Naive thymus-derived CD4-positive, alpha-beta T cell (primary cell): ENCODE measurements around the gene OLR1. TPM values are rescaled to one million over a fixed set of nuclear protein-coding genes. Genes with fewer than 3 reads are reported as not detected.

Source experiments
- ATAC-seq: fragments of 150-1000 bp; cut with Tn5 transposase; 2 replicates; pipeline ENCODE4 v1.10.0; 2021; ENCODE audit warnings: mild to moderate bottlenecking, moderate library complexity
- CTCF ChIA-PET: fragments of 350-600 bp; sonication (Branson Sonifier 250); formaldehyde crosslinking; loops from one replicate; lab custom pipeline; 2021; ENCODE audit warnings: antibody characterized with exemption; lab: Charles Lee
- POLR2A ChIA-PET: fragments of 350-600 bp; sonication (Branson Sonifier 250); formaldehyde crosslinking; loops from one replicate; lab custom pipeline; 2021; ENCODE audit warnings: antibody characterized with exemption, inconsistent platforms; lab: Charles Lee
- DNase-seq, 9 donors: peaks; one replicate each; pipeline versions ENCODE4 v3.0.0 to v3.0.0-alpha.2; 2020 to 2022; ENCODE audit warnings: mixed read lengths in 1 of 9
- H3K27ac ChIP-seq: one replicate; pipeline ENCODE4 v1.7.0; 2013; ENCODE audit warnings: mild to moderate bottlenecking, low read depth, low read length, moderate library complexity
- H3K27me3 ChIP-seq, 2 donors: one replicate each; pipeline ENCODE4 v1.7.0; 2013; ENCODE audit warnings: low read length in 2 of 2, mild to moderate bottlenecking in 2 of 2, moderate library complexity in 2 of 2; ENCODE audit not compliant: control insufficient read depth in 2 of 2, insufficient read depth in 2 of 2
- H3K36me3 ChIP-seq, 3 experiments: 1 replicate in 2 of 3; 2 replicates in 1 of 3; pipeline ENCODE4 v1.7.0; 2013; ENCODE audit warnings: low read length in 3 of 3, mild to moderate bottlenecking in 3 of 3, moderate library complexity in 1 of 3; ENCODE audit not compliant: insufficient read depth in 3 of 3, control insufficient read depth in 2 of 3
- H3K4me1 ChIP-seq, 2 donors: one replicate each; pipeline ENCODE4 v1.7.0; 2013; ENCODE audit warnings: low read length in 2 of 2, mild to moderate bottlenecking in 2 of 2, moderate library complexity in 1 of 2; ENCODE audit not compliant: control insufficient read depth in 2 of 2, insufficient read depth in 2 of 2
- H3K4me3 ChIP-seq: 2 replicates; pipeline ENCODE4 v1.7.0; 2013; ENCODE audit warnings: mild to moderate bottlenecking, low read length
- H3K9me3 ChIP-seq, 3 experiments: 1 replicate in 2 of 3; 2 replicates in 1 of 3; pipeline ENCODE4 v1.7.0; 2013; ENCODE audit warnings: low read length in 3 of 3; ENCODE audit not compliant: control insufficient read depth in 2 of 3
- H3K27ac Mint-ChIP-seq, 9 donors: one replicate each; pipeline ENCODE4 v1.8.0; 2020 to 2022; ENCODE audit warnings: mixed read lengths in 9 of 9, mild to moderate bottlenecking in 8 of 9, moderate library complexity in 5 of 9, inconsistent platforms in 2 of 9
- H3K27me3 Mint-ChIP-seq, 5 donors: one replicate each; pipeline ENCODE4 v1.8.0; 2021 to 2022; ENCODE audit warnings: mixed read lengths in 5 of 5, mild to moderate bottlenecking in 1 of 5
- H3K36me3 Mint-ChIP-seq, 5 donors: one replicate each; pipeline ENCODE4 v1.8.0; 2020 to 2022; ENCODE audit warnings: mixed read lengths in 5 of 5, mild to moderate bottlenecking in 3 of 5, inconsistent platforms in 1 of 5
- H3K4me1 Mint-ChIP-seq, 7 donors: one replicate each; pipeline ENCODE4 v1.8.0; 2020 to 2022; ENCODE audit warnings: mixed read lengths in 7 of 7, mild to moderate bottlenecking in 3 of 7, inconsistent platforms in 1 of 7
- H3K4me3 Mint-ChIP-seq, 10 donors: one replicate each; pipeline ENCODE4 v1.8.0; 2020 to 2022; ENCODE audit warnings: mild to moderate bottlenecking in 10 of 10, mixed read lengths in 10 of 10, moderate library complexity in 6 of 10, inconsistent platforms in 2 of 10
- H3K9me3 Mint-ChIP-seq, 11 donors: one replicate each; pipeline ENCODE4 v1.8.0; 2020 to 2022; ENCODE audit warnings: mixed read lengths in 11 of 11, mild to moderate bottlenecking in 4 of 11, inconsistent platforms in 1 of 11, moderate library complexity in 1 of 11
- intact Hi-C, 2 donors: fragments of 100-400 bp; cut with micrococcal nuclease; formaldehyde crosslinking; loops; one replicate each; pipeline ENCODE4 v1.15.1; 2023
- polyA plus RNA-seq, 2 donors: library from polyadenylated mRNA; unstranded; fragments of 300-500 nt; fragmentation: Illumina TruSeq; gene quantifications; one replicate each; pipeline ENCODE4 v1.2.3, GENCODE V29; 2021
- total RNA-seq, 6 experiments: library from RNA in 5 of 6; stranded (reverse) in 5 of 6; gene quantifications; 1 replicate in 5 of 6; 2 replicates in 1 of 6; pipeline ENCODE4 v1.2.3 and lab custom pipeline; 2021 to 2026

Gene OLR1
- total and polyA plus RNA-seq, 7 experiments from 2014 or later: 3.1 to 4.0 TPM; not detected in 5

GRCh38 chr12:10121278-10121677 lies 50.7 kb downstream of the OLR1 start:
- peak overlapping the region in 1 of 9 donors; percentile 19 for H3K27ac Mint-ChIP-seq
- no peak overlapping the region for H3K4me3 Mint-ChIP-seq

GRCh38 chr12:10119066-10119465 lies 52.9 kb downstream of the OLR1 start:
- Histone ChIP-seq H3K4me3 (no peak overlapping the region), H3K9me3 (no peaks in the 10 kb centered on the region), H3K27me3 (no peaks in the 10 kb centered on the region), H3K4me1 (no peaks in the 10 kb centered on the region), H3K27ac (no peak overlapping the region), H3K36me3 (no peaks in the 10 kb centered on the region)
- peaks cover 0 to 16% (median 0%) of the 10 kb centered on the region in 5 donors for H3K27me3 Mint-ChIP-seq
- ATAC-seq (peak; percentile 67), DNase-seq (no peak)
- POLR2A ChIA-PET: no interaction called here
- no peak overlapping the region for H3K27ac Mint-ChIP-seq
- peaks cover 0 to 7% (median 0%) of the 10 kb centered on the region in 11 donors for H3K9me3 Mint-ChIP-seq
- H3K4me3 Mint-ChIP-seq: no peak overlapping the region
- H3K36me3 Mint-ChIP-seq: peaks cover 0 to 3% (median 0%) of the 10 kb centered on the region in 5 donors
- H3K4me1 Mint-ChIP-seq: no peaks in the 10 kb centered on the region
- CTCF ChIA-PET: no interaction called here
- intact Hi-C loops: no loop called here

More at GRCh38 chr12:10121278-10121677, 50.7 kb downstream of the OLR1 start:
- CTCF ChIA-PET: no interaction called here
- Histone ChIP-seq H3K4me3 (no peak overlapping the region), H3K27ac (no peak overlapping the region), H3K36me3 (no peaks in the 10 kb centered on the region), H3K9me3 (no peaks in the 10 kb centered on the region), H3K4me1 (no peaks in the 10 kb centered on the region), H3K27me3 (no peaks in the 10 kb centered on the region)
- ATAC-seq (peak; percentile 49), DNase-seq (no peak)
- H3K27me3 Mint-ChIP-seq: peaks cover 0 to 22% (median under 1%) of the 10 kb centered on the region in 5 donors
- H3K36me3 Mint-ChIP-seq: peaks cover 0 to 3% (median 0%) of the 10 kb centered on the region in 5 donors
- POLR2A ChIA-PET: no interaction called here
- intact Hi-C loops: no loop called here
- peaks cover 0 to 6% (median 0%) of the 10 kb centered on the region in 11 donors for H3K9me3 Mint-ChIP-seq
- no peaks in the 10 kb centered on the region for H3K4me1 Mint-ChIP-seq

DNA sequence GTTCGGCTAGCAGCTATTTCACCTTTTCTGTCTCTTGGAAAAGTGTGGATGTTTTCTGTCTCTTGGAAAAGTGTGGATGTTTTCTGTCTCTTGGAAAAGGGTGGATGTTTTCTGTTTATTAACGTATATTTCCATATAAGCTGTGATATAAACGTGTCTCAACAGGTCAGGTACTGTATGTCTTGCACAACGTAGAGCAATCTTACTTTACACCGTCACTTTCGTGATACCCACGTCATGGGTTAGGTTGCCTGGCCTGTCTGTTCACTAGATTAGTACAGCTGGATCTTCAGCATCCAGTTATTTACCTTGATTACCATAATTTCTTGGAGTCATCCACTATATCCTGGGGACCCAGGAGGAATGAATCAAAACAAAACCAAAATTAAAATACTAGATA lies 56.0 kb downstream of the OLR1 start:
- ATAC-seq (no peak), DNase-seq (no peak)
- Mint-ChIP-seq H3K4me1 (peaks cover 0 to 2% (median 0%) of the 10 kb centered on the region in 7 donors), H3K9me3 (peaks cover 0 to 7% (median 0%) of the 10 kb centered on the region in 11 donors), H3K27ac (no peak overlapping the region), H3K27me3 (peaks cover 0 to 13% (median 0%) of the 10 kb centered on the region in 5 donors), H3K36me3 (no peaks in the 10 kb centered on the region), H3K4me3 (no peak overlapping the region)
- H3K36me3 ChIP-seq: no peaks in the 10 kb centered on the region
- no peak overlapping the region for H3K4me3 ChIP-seq
- ChIA-PET POLR2A (no interaction called here), CTCF (interaction anchor here (0.6 kb wide), 1 partner anchor 75 kb away, joined by 3 read pairs; no protein-coding TSS in a partner anchor)
- H3K4me1 ChIP-seq: no peaks in the 10 kb centered on the region
- H3K27me3 ChIP-seq: no peaks in the 10 kb centered on the region
- no peak overlapping the region for H3K27ac ChIP-seq
- intact Hi-C loops: no loop called here
- no peaks in the 10 kb centered on the region for H3K9me3 ChIP-seq

- H3K27me3 ChIP-seq: no peaks in the 10 kb centered on the region
- Mint-ChIP-seq H3K27ac (no peak overlapping the region), H3K36me3 (no peaks in the 10 kb centered on the region), H3K9me3 (peaks cover 0 to 7% (median 0%) of the 10 kb centered on the region in 11 donors), H3K27me3 (peaks cover 0 to 13% (median 0%) of the 10 kb centered on the region in 5 donors), H3K4me3 (no peak overlapping the region), H3K4me1 (peaks cover 0 to 2% (median 0%) of the 10 kb centered on the region in 7 donors)
- no peaks in the 10 kb centered on the region for H3K9me3 ChIP-seq
- POLR2A ChIA-PET: no interaction called here
- no peak overlapping the region for H3K4me3 ChIP-seq
- intact Hi-C loops: no loop called here
- H3K36me3 ChIP-seq: no peaks in the 10 kb centered on the region
- CTCF ChIA-PET: interaction anchor here (0.6 kb wide), 2 partner anchors 76 to 464 kb away, joined by 3 to 6 read pairs; no protein-coding TSS in a partner anchor
- no peaks in the 10 kb centered on the region for H3K4me1 ChIP-seq
- no peak overlapping the region for H3K27ac ChIP-seq
- ATAC-seq (no peak), DNase-seq (no peak)
Measured at GRCh38 chr12:10115311-10115710, 56.6 kb downstream of the OLR1 start.

GRCh38 chr12:10113920-10114319 lies 58.0 kb downstream of the OLR1 start:
- ChIA-PET POLR2A (interaction anchor here (0.7 kb wide), 1 partner anchor 89 kb away, joined by 4 read pairs; no protein-coding TSS in a partner anchor), CTCF (no interaction called here)
- H3K4me3 ChIP-seq: no peak overlapping the region
- Mint-ChIP-seq H3K4me1 (peaks cover 0 to 2% (median 0%) of the 10 kb centered on the region in 7 donors), H3K36me3 (no peaks in the 10 kb centered on the region), H3K27ac (no peak overlapping the region), H3K27me3 (peaks cover 0 to 13% (median 2%) of the 10 kb centered on the region in 5 donors), H3K4me3 (no peak overlapping the region), H3K9me3 (peaks cover 0 to 5% (median 0%) of the 10 kb centered on the region in 11 donors)
- no peaks in the 10 kb centered on the region for H3K27me3 ChIP-seq
- ATAC-seq (no peak), DNase-seq (no peak)
- H3K36me3 ChIP-seq: no peaks in the 10 kb centered on the region
- no peak overlapping the region for H3K27ac ChIP-seq
- intact Hi-C loops: no loop called here
- H3K9me3 ChIP-seq: no peaks in the 10 kb centered on the region
- H3K4me1 ChIP-seq: no peaks in the 10 kb centered on the region

DNA sequence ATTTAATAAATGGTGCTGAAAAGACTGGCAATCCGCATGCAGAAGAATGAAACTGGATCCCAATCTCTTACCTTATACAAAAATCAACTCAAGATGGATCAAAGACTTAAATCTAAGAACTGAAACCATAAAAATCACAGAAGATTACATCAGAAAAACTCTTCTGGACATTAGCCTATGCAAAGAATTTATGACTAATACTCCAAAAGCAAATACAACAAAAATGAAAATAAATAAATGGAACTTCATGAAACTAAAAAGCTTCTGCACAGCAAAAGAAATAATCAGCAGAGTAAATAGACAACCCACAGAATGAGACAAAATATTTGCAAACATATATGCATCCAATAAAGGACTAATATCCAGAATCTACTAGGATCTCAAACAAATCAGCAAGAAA lies 58.9 kb downstream of the OLR1 start:
- Mint-ChIP-seq H3K9me3 (peaks cover 0 to 5% (median 0%) of the 10 kb centered on the region in 11 donors), H3K36me3 (no peaks in the 10 kb centered on the region), H3K27ac (no peak overlapping the region), H3K4me1 (peaks cover 0 to 2% (median 0%) of the 10 kb centered on the region in 7 donors), H3K27me3 (peaks cover 0 to 9% (median 2%) of the 10 kb centered on the region in 5 donors), H3K4me3 (no peak overlapping the region)
- POLR2A ChIA-PET: no interaction called here
- no peaks in the 10 kb centered on the region for H3K9me3 ChIP-seq
- no peak overlapping the region for H3K4me3 ChIP-seq
- ATAC-seq (no peak), DNase-seq (no peak)
- H3K27ac ChIP-seq: no peak overlapping the region
- CTCF ChIA-PET: no interaction called here
- H3K27me3 ChIP-seq: no peaks in the 10 kb centered on the region
- intact Hi-C loops: no loop called here
- no peaks in the 10 kb centered on the region for H3K4me1 ChIP-seq
- no peaks in the 10 kb centered on the region for H3K36me3 ChIP-seq

- Histone ChIP-seq H3K4me1 (no peaks in the 10 kb centered on the region), H3K4me3 (no peak overlapping the region), H3K27me3 (no peaks in the 10 kb centered on the region), H3K36me3 (no peaks in the 10 kb centered on the region), H3K9me3 (no peaks in the 10 kb centered on the region), H3K27ac (no peak overlapping the region)
- Mint-ChIP-seq H3K9me3 (peaks cover 0 to 6% (median 0%) of the 10 kb centered on the region in 11 donors), H3K4me1 (peaks cover 0 to 3% (median 0%) of the 10 kb centered on the region in 7 donors), H3K27me3 (peaks cover 0 to 19% (median 2%) of the 10 kb centered on the region in 5 donors), H3K27ac (no peak overlapping the region), H3K36me3 (peaks cover 0 to 4% (median 0%) of the 10 kb centered on the region in 5 donors), H3K4me3 (no peak overlapping the region)
- intact Hi-C loops: no loop called here
- no peak for DNase-seq
- ChIA-PET POLR2A (no interaction called here), CTCF (no interaction called here)
- ATAC-seq: no peak
Measured at GRCh38 chr12:10111451-10111850, 60.5 kb downstream of the OLR1 start.
